Measurements from ENCODE around the gene RAB11FIP2. TPM values are rescaled to one million over a fixed set of nuclear protein-coding genes. Genes with fewer than 3 reads are reported as not detected.

The RAB11FIP2 gene
- polyA plus RNA-seq, 3 donors from 2014 or later = 3.2 to 10.4 (median 5.2) TPM

GRCh38 chr10:118027397-118027796 is 19.3 kb downstream of the RAB11FIP2 start:
- Mint-ChIP-seq H3K36me3 (peaks cover 0 to 4% (median 3%) of the 10 kb centered on the region in 3 donors), H3K27ac (no peak overlapping the region), H3K4me1 (peaks cover 3 to 6% of the 10 kb centered on the region in 2 donors), H3K27me3 (ENCODE audit: low read depth in 3 of 3) (no peaks in the 10 kb centered on the region), H3K9me3 (no peaks in the 10 kb centered on the region), H3K4me3 (no peak overlapping the region)
- no peak for DNase-seq

DNA sequence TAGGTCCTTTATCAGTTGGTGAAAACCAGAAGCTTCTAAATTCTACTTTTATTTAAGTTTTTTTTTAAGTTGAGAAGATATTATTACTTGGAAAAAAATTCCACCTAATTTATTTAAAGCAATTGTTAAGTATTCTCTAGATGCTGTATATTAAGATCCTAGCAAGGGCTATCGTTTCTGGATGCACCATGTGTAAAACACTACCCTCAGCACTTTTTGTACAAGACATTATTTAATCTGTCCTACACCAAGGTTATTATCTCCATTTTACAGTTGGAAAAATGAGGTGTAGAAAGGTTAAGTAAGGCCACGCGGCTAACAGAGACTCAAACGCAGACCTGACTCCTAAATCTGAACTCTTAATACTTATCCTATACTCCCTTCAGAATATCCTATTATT is 19.8 kb downstream of the RAB11FIP2 start:
- Mint-ChIP-seq H3K27ac (no peak overlapping the region), H3K4me1 (peaks cover 3 to 6% of the 10 kb centered on the region in 2 donors)
- DNase-seq = no peak

DNA sequence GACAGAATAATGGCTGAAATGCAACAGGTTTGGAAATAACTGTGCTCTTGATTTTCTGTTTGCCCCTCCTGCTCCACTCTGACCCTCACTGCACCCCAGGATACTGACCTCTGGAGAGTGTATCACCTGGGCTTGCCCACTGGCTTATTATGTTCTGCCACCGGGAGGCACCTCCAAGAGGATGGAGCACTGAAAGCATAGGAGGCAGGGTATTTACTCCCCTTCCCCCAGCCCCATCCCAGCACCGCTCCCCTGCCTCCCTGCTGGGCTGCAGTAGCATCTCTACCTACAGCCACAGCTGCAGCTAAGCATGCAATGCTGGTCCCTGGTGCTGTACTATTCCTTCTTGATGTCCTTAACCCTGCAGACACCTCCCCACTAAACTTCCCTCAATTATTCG is 26.4 kb downstream of the RAB11FIP2 start:
- peaks cover 0 to 3% (median 0%) of the 10 kb centered on the region in 3 donors for H3K27me3 Mint-ChIP-seq (ENCODE audit: low read depth in 3 of 3)

More for the DNA sequence above, 19.8 kb downstream of the RAB11FIP2 start:
- Mint-ChIP-seq H3K27me3 (ENCODE audit: low read depth in 3 of 3) (no peaks in the 10 kb centered on the region), H3K36me3 (peaks cover 0 to 4% (median 3%) of the 10 kb centered on the region in 3 donors), H3K9me3 (no peaks in the 10 kb centered on the region), H3K4me3 (no peak overlapping the region)

GRCh38 chr10:118017850-118018249 is 28.9 kb downstream of the RAB11FIP2 start:
- Mint-ChIP-seq H3K9me3 (peaks cover 0 to 1% (median 0%) of the 10 kb centered on the region in 6 donors), H3K36me3 (peaks cover 9 to 21% (median 10%) of the 10 kb centered on the region in 3 donors), H3K4me1 (peaks cover 0 to 5% of the 10 kb centered on the region in 2 donors), H3K27ac (no peak overlapping the region), H3K4me3 (no peak overlapping the region), H3K27me3 (ENCODE audit: low read depth in 3 of 3) (peaks cover 0 to 3% (median 0%) of the 10 kb centered on the region in 3 donors)
- DNase-seq = no peak

More for the DNA sequence above, 26.4 kb downstream of the RAB11FIP2 start:
- peaks cover 0 to 5% of the 10 kb centered on the region in 2 donors for H3K4me1 Mint-ChIP-seq
- H3K36me3 Mint-ChIP-seq = peaks cover 0 to 12% (median 4%) of the 10 kb centered on the region in 3 donors
- DNase-seq = no peak
- no peak overlapping the region for H3K4me3 Mint-ChIP-seq
- H3K9me3 Mint-ChIP-seq = peaks cover 0 to 1% (median 0%) of the 10 kb centered on the region in 6 donors
- peak overlapping the region in 1 of 6 donors; percentile 58 for H3K27ac Mint-ChIP-seq

- H3K36me3 Mint-ChIP-seq = peaks cover 9 to 21% (median 10%) of the 10 kb centered on the region in 3 donors
- peaks cover 0 to 1% (median 0%) of the 10 kb centered on the region in 6 donors for H3K9me3 Mint-ChIP-seq
- H3K4me1 Mint-ChIP-seq = peaks cover 0 to 5% of the 10 kb centered on the region in 2 donors
- no peak overlapping the region for H3K4me3 Mint-ChIP-seq
- H3K27me3 Mint-ChIP-seq (ENCODE audit: low read depth in 3 of 3) = peaks cover 0 to 3% (median 0%) of the 10 kb centered on the region in 3 donors
- no peak for DNase-seq
- H3K27ac Mint-ChIP-seq = no peak overlapping the region
These were observed 29.5 kb downstream of the RAB11FIP2 start for GRCh38 chr10:118017071-118017740.

DNA sequence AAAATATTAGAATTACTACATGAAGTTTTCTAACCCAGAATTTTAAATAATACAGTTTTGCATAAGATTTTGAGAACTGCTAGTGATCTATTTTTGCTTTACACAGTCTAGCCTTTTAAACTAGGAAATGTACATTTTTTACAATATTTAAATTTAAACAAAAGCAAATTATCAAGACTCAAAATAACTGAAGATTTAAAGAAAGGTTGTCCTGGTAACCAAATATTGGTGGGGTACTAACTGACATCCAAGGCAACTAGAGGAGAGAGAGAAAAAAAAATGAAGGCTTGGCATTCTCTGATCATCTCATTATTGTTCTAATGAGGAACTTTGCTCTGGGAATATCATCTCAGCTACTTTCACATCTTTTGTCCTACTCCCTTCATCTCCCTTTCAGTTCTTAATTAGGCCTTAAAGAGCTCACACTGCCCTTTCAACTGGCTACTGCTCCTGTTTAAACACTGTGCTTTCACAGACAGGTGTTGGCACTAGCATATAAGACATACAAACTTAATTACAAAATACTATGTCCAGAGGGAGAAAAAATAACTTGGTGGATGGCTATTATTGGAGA is 33.7 kb downstream of the RAB11FIP2 start:
- H3K9me3 Mint-ChIP-seq = no peaks in the 10 kb centered on the region
- H3K36me3 Mint-ChIP-seq = peaks cover 13 to 31% (median 17%) of the 10 kb centered on the region in 3 donors
- no peak overlapping the region for H3K27ac Mint-ChIP-seq

GRCh38 chr10:118007773-118008172 is 39.0 kb downstream of the RAB11FIP2 start:
- DNase-seq = no peak
- Mint-ChIP-seq H3K27me3 (ENCODE audit: low read depth in 3 of 3) (no peaks in the 10 kb centered on the region), H3K4me1 (no peaks in the 10 kb centered on the region), H3K36me3 (peaks cover 19 to 44% (median 25%) of the 10 kb centered on the region in 3 donors), H3K27ac (no peak overlapping the region), H3K4me3 (no peak overlapping the region), H3K9me3 (no peaks in the 10 kb centered on the region)

More for the DNA sequence above, 33.7 kb downstream of the RAB11FIP2 start:
- Mint-ChIP-seq H3K4me1 (no peaks in the 10 kb centered on the region), H3K27me3 (ENCODE audit: low read depth in 3 of 3) (peaks cover 0 to 3% (median 0%) of the 10 kb centered on the region in 3 donors), H3K4me3 (no peak overlapping the region)
- DNase-seq = no peak

DNA sequence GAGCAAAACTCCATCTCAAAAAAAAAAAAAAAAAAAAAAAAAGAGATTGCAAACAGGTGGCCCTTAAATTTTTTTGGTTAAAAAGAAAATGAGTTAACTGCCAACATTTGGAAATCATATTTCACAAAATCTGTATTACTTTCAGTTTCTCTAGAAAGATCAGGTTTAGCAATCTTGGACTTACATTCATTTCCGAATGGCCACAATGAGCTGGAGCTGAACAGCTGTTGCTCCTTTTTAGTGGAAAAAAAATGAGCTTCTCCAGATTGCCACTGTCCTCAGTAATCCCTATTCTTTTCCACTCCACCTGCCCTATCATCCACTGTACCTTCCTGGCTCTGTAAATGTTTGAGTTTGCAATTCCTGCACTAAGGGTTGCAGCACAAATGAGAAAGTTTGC is 43.6 kb downstream of the RAB11FIP2 start:
- H3K9me3 Mint-ChIP-seq = no peaks in the 10 kb centered on the region
- H3K36me3 Mint-ChIP-seq = peaks cover 26 to 57% (median 35%) of the 10 kb centered on the region in 3 donors
- no peaks in the 10 kb centered on the region for H3K27me3 Mint-ChIP-seq (ENCODE audit: low read depth in 3 of 3)
- DNase-seq = no peak
- H3K4me1 Mint-ChIP-seq = peaks cover 0 to 3% of the 10 kb centered on the region in 2 donors
- H3K27ac Mint-ChIP-seq = peak overlapping the region in 1 of 6 donors; percentile 41
- no peak overlapping the region for H3K4me3 Mint-ChIP-seq

GRCh38 chr10:118002581-118002980 is 44.2 kb downstream of the RAB11FIP2 start:
- H3K4me1 Mint-ChIP-seq = peaks cover 0 to 3% of the 10 kb centered on the region in 2 donors
- no peaks in the 10 kb centered on the region for H3K9me3 Mint-ChIP-seq
- no peak overlapping the region for H3K27ac Mint-ChIP-seq
- no peak for DNase-seq
- no peaks in the 10 kb centered on the region for H3K27me3 Mint-ChIP-seq (ENCODE audit: low read depth in 3 of 3)
- peaks cover 26 to 54% (median 30%) of the 10 kb centered on the region in 3 donors for H3K36me3 Mint-ChIP-seq
- no peak overlapping the region for H3K4me3 Mint-ChIP-seq

DNA sequence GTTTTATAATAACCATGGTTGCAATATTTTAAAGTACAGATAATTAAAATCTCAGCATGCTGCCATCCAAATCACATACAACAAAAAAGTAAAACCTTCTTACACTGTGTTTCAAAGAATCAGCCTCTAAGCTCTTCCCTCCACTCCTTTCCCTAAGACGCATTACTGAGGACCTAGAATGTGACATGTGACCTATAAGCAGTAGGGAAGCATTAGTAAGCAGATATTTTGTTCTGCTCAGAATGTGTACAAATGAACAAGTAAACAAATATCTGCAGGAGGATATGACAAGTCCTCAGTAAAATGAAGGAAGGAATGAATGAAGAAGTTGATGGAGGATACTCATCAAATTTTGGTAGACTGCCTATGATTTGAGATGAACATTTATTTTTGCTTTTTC is 49.1 kb downstream of the RAB11FIP2 start:
- no peak for DNase-seq
- Mint-ChIP-seq H3K9me3 (no peaks in the 10 kb centered on the region), H3K27ac (no peak overlapping the region), H3K4me3 (no peak overlapping the region), H3K4me1 (peaks cover 0 to 3% of the 10 kb centered on the region in 2 donors), H3K27me3 (ENCODE audit: low read depth in 3 of 3) (no peaks in the 10 kb centered on the region), H3K36me3 (peaks cover 22 to 45% (median 26%) of the 10 kb centered on the region in 3 donors)

- Mint-ChIP-seq H3K4me1 (no peaks in the 10 kb centered on the region), H3K27ac (no peak overlapping the region), H3K9me3 (no peaks in the 10 kb centered on the region), H3K4me3 (no peak overlapping the region), H3K27me3 (ENCODE audit: low read depth in 3 of 3) (no peaks in the 10 kb centered on the region), H3K36me3 (peaks cover 18 to 36% (median 19%) of the 10 kb centered on the region in 3 donors)
- DNase-seq = no peak
These were observed 50.0 kb downstream of the RAB11FIP2 start for GRCh38 chr10:117996709-117997108.

DNA sequence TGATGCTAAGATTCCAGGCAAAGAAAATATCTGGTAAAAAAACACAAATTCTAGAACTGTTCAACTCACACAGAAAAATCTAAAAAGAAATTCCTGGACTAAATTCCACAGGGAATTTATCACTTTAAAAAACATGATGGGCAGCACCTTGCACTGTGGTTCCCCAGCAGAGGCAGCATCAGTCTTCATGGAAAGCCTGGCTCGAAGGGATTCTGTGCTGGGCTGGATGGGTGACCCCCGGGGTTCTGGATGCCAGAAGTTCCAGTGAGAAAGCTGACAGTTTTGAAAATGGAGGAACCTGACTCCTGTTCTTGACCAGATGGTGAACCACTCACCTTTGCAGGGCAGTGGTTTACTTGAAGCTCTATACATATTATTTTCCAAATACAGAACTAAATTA is 52.0 kb downstream of the RAB11FIP2 start:
- Mint-ChIP-seq H3K36me3 (peaks cover 14 to 24% (median 15%) of the 10 kb centered on the region in 3 donors), H3K27ac (no peak overlapping the region), H3K4me3 (no peak overlapping the region), H3K27me3 (ENCODE audit: low read depth in 3 of 3) (no peaks in the 10 kb centered on the region), H3K4me1 (no peaks in the 10 kb centered on the region), H3K9me3 (no peaks in the 10 kb centered on the region)
- no peak for DNase-seq

GRCh38 chr10:117993166-117993565 is 53.6 kb downstream of the RAB11FIP2 start:
- peaks cover 10 to 19% (median 10%) of the 10 kb centered on the region in 3 donors for H3K36me3 Mint-ChIP-seq
- no peak for DNase-seq
- no peaks in the 10 kb centered on the region for H3K4me1 Mint-ChIP-seq
- H3K27ac Mint-ChIP-seq = no peak overlapping the region
- no peak overlapping the region for H3K4me3 Mint-ChIP-seq
- peaks cover 0 to 2% (median 0%) of the 10 kb centered on the region in 3 donors for H3K27me3 Mint-ChIP-seq (ENCODE audit: low read depth in 3 of 3)
- H3K9me3 Mint-ChIP-seq = peaks cover 0 to 1% (median under 1%) of the 10 kb centered on the region in 6 donors

- no peak overlapping the region for H3K4me3 Mint-ChIP-seq
- peaks cover 0 to 7% (median 0%) of the 10 kb centered on the region in 3 donors for H3K27me3 Mint-ChIP-seq (ENCODE audit: low read depth in 3 of 3)
These were observed 55.0 kb downstream of the RAB11FIP2 start for GRCh38 chr10:117991701-117992100.

More at GRCh38 chr10:117991701-117992100, 55.0 kb downstream of the RAB11FIP2 start:
- Mint-ChIP-seq H3K27ac (no peak overlapping the region), H3K9me3 (peaks cover 0 to 15% (median 3%) of the 10 kb centered on the region in 6 donors), H3K36me3 (peaks cover 6 to 12% (median 6%) of the 10 kb centered on the region in 3 donors), H3K4me1 (no peaks in the 10 kb centered on the region)
- DNase-seq = no peak

Measured in immature natural killer cell (primary cell).